GM12873 (cell line): ENCODE results near the gene SPAAR.

Experiments
- TF ChIP-seq, protein P1 (sequence below): IDR thresholded peaks from 2 replicates; pipeline ENCODE4 v1.5.1; 2012; ENCODE audit warnings: low read depth, mild to moderate bottlenecking, moderate library complexity, low read length, control low read depth; ENCODE audit not compliant: insufficient read depth; ENCODE audit errors: missing control alignments

SPAAR gene

GRCh38 chr9:35919212-35920008 lies 10.1 kb downstream of the SPAAR start:
- TF ChIP-seq, protein P1, sequence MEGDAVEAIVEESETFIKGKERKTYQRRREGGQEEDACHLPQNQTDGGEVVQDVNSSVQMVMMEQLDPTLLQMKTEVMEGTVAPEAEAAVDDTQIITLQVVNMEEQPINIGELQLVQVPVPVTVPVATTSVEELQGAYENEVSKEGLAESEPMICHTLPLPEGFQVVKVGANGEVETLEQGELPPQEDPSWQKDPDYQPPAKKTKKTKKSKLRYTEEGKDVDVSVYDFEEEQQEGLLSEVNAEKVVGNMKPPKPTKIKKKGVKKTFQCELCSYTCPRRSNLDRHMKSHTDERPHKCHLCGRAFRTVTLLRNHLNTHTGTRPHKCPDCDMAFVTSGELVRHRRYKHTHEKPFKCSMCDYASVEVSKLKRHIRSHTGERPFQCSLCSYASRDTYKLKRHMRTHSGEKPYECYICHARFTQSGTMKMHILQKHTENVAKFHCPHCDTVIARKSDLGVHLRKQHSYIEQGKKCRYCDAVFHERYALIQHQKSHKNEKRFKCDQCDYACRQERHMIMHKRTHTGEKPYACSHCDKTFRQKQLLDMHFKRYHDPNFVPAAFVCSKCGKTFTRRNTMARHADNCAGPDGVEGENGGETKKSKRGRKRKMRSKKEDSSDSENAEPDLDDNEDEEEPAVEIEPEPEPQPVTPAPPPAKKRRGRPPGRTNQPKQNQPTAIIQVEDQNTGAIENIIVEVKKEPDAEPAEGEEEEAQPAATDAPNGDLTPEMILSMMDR, result no peak

DNA sequence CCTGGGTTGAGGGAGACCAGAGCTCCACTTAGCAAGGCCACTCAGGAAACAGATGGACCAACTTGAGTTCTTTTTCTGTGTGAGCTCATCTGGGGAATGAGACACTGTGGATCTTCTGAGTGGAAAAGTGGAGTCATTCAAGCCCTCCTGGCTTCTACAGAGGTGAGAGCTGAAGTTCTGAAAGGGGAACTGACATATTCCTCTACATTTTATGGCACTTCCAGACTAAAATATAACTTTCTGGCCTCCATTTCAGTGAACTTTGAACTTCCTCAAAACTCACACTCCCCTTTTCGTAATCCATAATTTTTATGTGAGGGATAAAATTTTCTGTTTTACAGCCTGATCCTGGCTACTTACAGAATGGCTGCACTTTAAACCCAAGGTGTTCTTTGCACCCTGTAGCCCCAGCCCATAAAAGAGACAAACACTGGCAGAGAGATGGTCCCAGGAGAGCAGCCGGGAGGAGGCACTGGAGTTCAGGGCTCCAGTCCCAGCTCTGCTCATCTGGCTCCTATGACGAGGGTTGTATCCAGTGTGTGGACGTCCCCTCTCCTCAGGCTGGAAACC lies 10.8 kb downstream of the SPAAR start:
- TF ChIP-seq, protein P1, result no peak

DNA sequence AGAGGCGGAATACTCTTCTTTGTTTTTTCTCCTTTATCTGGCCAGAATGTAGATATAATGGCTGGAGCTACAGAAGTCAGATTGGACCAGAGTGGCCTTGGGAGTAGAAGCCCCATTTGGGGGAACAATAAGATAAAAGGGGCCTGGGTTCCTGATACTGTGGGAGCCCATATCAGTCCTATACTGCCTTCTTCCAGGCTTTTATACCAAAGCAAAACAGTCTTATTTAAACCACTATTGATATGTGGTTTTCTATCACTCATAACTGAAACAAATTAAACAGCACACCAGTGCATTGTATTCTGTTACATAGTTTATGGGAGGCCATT lies 14.3 kb downstream of the SPAAR start:
- TF ChIP-seq, protein P1, result no peak

DNA sequence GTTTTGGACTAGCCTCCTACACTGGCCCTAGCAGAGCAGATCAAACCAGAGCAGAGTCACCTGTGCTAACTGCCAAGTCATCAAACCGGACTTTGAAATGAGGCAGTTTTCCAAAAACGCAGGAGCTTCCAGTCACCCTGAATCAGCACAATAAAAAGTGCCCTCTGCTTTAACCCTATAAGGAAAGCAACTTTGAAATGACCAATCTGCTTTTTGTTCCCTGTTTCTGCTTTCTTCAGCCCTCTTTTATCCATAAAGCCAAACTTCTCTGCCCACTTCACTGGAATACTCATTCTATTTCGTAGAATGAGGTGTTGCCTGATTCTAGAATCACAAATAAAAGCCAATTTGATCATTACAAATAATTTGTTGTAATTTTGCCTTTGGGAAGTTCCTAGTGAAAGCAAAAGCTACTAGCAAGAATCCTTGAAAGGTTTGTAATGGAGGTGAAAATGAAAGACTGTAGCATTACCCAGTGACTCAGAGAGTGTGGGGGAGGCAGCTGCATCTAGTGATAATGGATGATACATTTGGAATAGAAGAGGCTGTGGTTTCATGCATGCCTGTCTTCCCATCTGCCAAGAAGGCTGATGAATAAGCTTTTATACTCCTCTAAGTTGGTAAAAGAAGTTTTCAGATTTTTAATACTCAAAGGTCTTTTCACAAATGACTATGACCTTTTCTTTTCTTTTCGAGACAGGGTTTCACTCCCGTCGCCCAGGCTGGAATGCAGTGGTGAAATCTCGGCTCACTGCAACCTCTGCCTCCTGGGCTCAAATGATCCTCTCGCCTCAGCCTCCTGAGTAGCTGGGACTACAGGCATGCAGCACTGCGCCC lies 14.9 kb downstream of the SPAAR start:
- TF ChIP-seq, protein P1, result no peak

DNA sequence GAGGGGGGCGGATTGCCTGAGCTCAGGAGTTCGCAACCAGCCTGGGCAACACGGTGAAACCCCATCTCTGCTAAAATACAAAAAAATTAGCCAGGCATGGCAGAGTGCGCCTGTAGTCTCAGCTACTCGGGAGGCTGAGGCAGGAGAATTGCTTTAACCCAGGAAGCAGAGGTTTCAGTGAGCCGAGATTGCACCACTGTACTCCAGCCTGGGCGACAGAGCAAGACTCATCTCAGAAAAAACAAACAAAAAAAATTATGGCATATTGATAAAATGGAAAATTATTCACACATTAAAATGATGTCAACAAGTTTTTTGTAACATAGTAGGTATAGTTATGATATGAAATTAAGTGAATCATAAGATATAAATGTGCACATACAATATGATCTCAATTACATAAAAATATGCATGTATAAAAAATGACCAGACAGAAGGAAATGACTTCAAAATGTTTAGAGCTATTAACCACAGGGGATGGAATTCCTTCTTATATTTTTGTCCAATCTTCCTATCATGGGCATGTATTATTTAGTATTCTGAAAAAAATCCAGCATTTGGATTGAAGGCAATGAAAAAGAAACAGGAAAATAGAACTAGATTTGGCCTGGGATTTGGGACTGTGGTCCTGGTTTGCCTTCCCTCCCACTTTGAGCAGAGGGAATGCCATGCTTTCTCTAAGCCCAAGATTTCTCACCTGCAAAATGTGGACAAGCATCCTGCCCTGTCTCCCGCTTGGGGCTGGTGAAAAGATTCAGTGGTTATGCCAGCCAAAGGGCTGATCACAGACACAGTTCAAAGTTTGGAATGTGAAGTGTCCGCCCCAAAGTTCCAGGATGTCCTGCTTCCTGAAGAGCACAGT lies 19.5 kb downstream of the SPAAR start:
- TF ChIP-seq, protein P1, result no peak

- TF ChIP-seq, protein P1, result no peak
Observed at GRCh38 chr9:35929453-35929718, 20.1 kb downstream of the SPAAR start.

DNA sequence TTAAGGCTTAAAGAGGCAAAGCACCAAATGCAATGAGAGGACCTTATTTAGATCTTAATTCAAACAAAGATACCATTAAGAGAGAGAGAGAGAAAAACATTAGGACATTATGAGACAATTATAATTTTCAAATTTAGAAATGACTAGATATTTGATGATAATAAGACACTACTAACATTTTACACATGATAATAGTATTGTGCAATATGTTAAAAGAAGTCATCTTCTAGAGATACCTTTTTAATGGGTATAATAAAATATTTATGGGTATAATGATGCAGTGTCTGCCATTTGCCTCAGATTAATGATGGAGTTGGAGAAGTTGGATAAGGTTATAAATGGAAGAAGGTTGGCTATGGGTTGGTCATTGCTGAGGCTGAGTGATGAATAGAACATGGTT lies 21.2 kb downstream of the SPAAR start:
- TF ChIP-seq, protein P1, result no peak
